Loucy (cell line): ENCODE data around the gene CHURC1.
A peak's percentile ranks its signal among the peaks of the same experiment; 100 is the strongest.

Source experiments
- H2AFZ ChIP-seq: fragments of 200-600 bp; sonication (generic); 2 replicates; pipeline ENCODE4 v1.6.0; 2016; ENCODE audit warnings: antibody characterized with exemption, mild to moderate bottlenecking, low read length, moderate library complexity
- H3F3A ChIP-seq: fragments of 200-600 bp; 2 replicates; pipeline ENCODE4 v1.6.0; 2016; ENCODE audit warnings: antibody characterized with exemption, low read depth, mild to moderate bottlenecking
- H3K27me3 ChIP-seq: fragments of 200-600 bp; sonication (generic); 2 replicates; pipeline ENCODE4 v1.6.1; 2014; ENCODE audit warnings: low read length, mild to moderate bottlenecking; ENCODE audit not compliant: insufficient read depth, poor library complexity, severe bottlenecking
- H3K36me3 ChIP-seq: fragments of 200-600 bp; sonication (generic); 2 replicates; pipeline ENCODE4 v1.6.1; 2016; ENCODE audit warnings: low read length; ENCODE audit not compliant: insufficient read depth
- H3K4me1 ChIP-seq: fragments of 200-600 bp; sonication (generic); 2 replicates; pipeline ENCODE4 v1.5.1; 2014; ENCODE audit warnings: low read length, mild to moderate bottlenecking; ENCODE audit not compliant: insufficient read depth, poor library complexity, severe bottlenecking
- H3K4me2 ChIP-seq: fragments of 200-600 bp; sonication (generic); 2 replicates; pipeline ENCODE4 v1.6.0; 2014; ENCODE audit warnings: antibody characterized with exemption, low read length, low read depth, mild to moderate bottlenecking; ENCODE audit not compliant: poor library complexity, severe bottlenecking
- H3K4me3 ChIP-seq: fragments of 200-600 bp; sonication (generic); 2 replicates; pipeline ENCODE4 v1.5.1; 2014; ENCODE audit warnings: low read length, mild to moderate bottlenecking, mixed read lengths; ENCODE audit not compliant: poor library complexity, severe bottlenecking
- H3K79me2 ChIP-seq: fragments of 200-600 bp; sonication (generic); 2 replicates; pipeline ENCODE4 v1.6.1; 2014; ENCODE audit warnings: low read length; ENCODE audit not compliant: insufficient read depth
- H3K9ac ChIP-seq: fragments of 200-600 bp; sonication (generic); 2 replicates; pipeline ENCODE4 v1.6.0; 2014; ENCODE audit warnings: mild to moderate bottlenecking, low read depth, low read length, moderate library complexity; ENCODE audit not compliant: poor library complexity, severe bottlenecking
- H3K9me2 ChIP-seq: fragments of 200-600 bp; sonication (generic); replicated peaks from 2 replicates; pipeline ENCODE4 v1.6.1; 2016; ENCODE audit warnings: low read depth, low read length, mixed read lengths
- H3K9me3 ChIP-seq: fragments of 200-600 bp; sonication (generic); 2 replicates; pipeline ENCODE4 v1.6.1; 2014; ENCODE audit warnings: mild to moderate bottlenecking, antibody characterized with exemption, low read length, low read depth; ENCODE audit not compliant: insufficient read depth
- H4K20me1 ChIP-seq: fragments of 200-600 bp; sonication (generic); 2 replicates; pipeline ENCODE4 v1.6.0; 2014; ENCODE audit warnings: antibody characterized with exemption, low read length, mild to moderate bottlenecking; ENCODE audit not compliant: insufficient read depth, poor library complexity, severe bottlenecking
- CTCF ChIP-seq: fragments of 200-600 bp; sonication (generic); conservative IDR thresholded peaks from 2 replicates; pipeline ENCODE4 v1.5.1; 2014; ENCODE audit warnings: mild to moderate bottlenecking, antibody characterized with exemption, low read length
- EZH2phosphoT487 ChIP-seq: fragments of 200-600 bp; IDR thresholded peaks from 2 replicates; pipeline ENCODE4 v1.6.1; 2018; ENCODE audit warnings: antibody characterized with exemption, mild to moderate bottlenecking, moderate library complexity, borderline replicate concordance

Gene CHURC1

GRCh38 chr14:64958201-64958600, 43.9 kb downstream of the CHURC1 start:
- no peaks in the 10 kb centered on the region for H3F3A ChIP-seq

GRCh38 chr14:64958743-64959142, 44.5 kb downstream of the CHURC1 start:
- Histone ChIP-seq H3K27me3 (no peaks in the 10 kb centered on the region), H3K9me2 (no peaks in the 10 kb centered on the region), H3K4me3 (no peak overlapping the region), H3K4me1 (peaks cover 23% of the 10 kb centered on the region), H3K9ac (no peak overlapping the region), H3F3A (no peaks in the 10 kb centered on the region), H4K20me1 (peaks cover 7% of the 10 kb centered on the region), H2AFZ (no peak overlapping the region), H3K4me2 (no peak overlapping the region), H3K79me2 (peaks cover 27% of the 10 kb centered on the region), H3K36me3 (peaks cover 11% of the 10 kb centered on the region; the same call in 1 of the 2 replicates), H3K9me3 (no peaks in the 10 kb centered on the region)
- TF ChIP-seq EZH2phosphoT487 (no peak), CTCF (no peak)

More at GRCh38 chr14:64958201-64958600, 43.9 kb downstream of the CHURC1 start:
- H2AFZ ChIP-seq = no peak overlapping the region
- peaks cover 7% of the 10 kb centered on the region for H4K20me1 ChIP-seq
- TF ChIP-seq EZH2phosphoT487 (no peak), CTCF (no peak)
- no peak overlapping the region for H3K9ac ChIP-seq
- no peaks in the 10 kb centered on the region for H3K9me2 ChIP-seq
- H3K36me3 ChIP-seq = peaks cover 11% of the 10 kb centered on the region; the same call in 1 of the 2 replicates
- no peaks in the 10 kb centered on the region for H3K27me3 ChIP-seq
- peaks cover 27% of the 10 kb centered on the region for H3K79me2 ChIP-seq
- H3K9me3 ChIP-seq = no peaks in the 10 kb centered on the region
- no peak overlapping the region for H3K4me2 ChIP-seq
- peaks cover 24% of the 10 kb centered on the region for H3K4me1 ChIP-seq
- no peak overlapping the region for H3K4me3 ChIP-seq

- TF ChIP-seq CTCF = peak; percentile 36
- TF ChIP-seq EZH2phosphoT487 = no peak
- peak overlapping the region; percentile 21 for H3K4me2 ChIP-seq
- H3F3A ChIP-seq = no peaks in the 10 kb centered on the region
Observed at GRCh38 chr14:64960762-64961276, 46.6 kb downstream of the CHURC1 start.

More at GRCh38 chr14:64960762-64961276, 46.6 kb downstream of the CHURC1 start:
- H3K4me3 ChIP-seq = no peak overlapping the region
- peaks cover 25% of the 10 kb centered on the region for H3K4me1 ChIP-seq
- H3K27me3 ChIP-seq = no peaks in the 10 kb centered on the region
- H3K36me3 ChIP-seq = peaks cover 8% of the 10 kb centered on the region; the same call in 1 of the 2 replicates
- H3K79me2 ChIP-seq = peaks cover 27% of the 10 kb centered on the region
- peaks cover 7% of the 10 kb centered on the region for H4K20me1 ChIP-seq
- no peak overlapping the region for H2AFZ ChIP-seq
- no peaks in the 10 kb centered on the region for H3K9me3 ChIP-seq
- no peaks in the 10 kb centered on the region for H3K9me2 ChIP-seq
- no peak overlapping the region for H3K9ac ChIP-seq
